Thyroid gland (tissue), 4 donors: ENCODE measurements around the gene PARD3B. TPM values are rescaled to one million over a fixed set of nuclear protein-coding genes. Genes with fewer than 3 reads are reported as not detected.
A peak's percentile ranks its signal among the peaks of the same experiment; 100 is the strongest.

Experiments
- DNase-seq, 2 donors: peaks; one replicate each; pipeline ENCODE4 v3.0.0-alpha.2; 2019
- H3K27ac ChIP-seq, 3 donors: fragments of 200-600 bp; sonication (generic); 1 replicate in 2 of 3; 2 replicates in 1 of 3; pipeline ENCODE4 v1.5.1; 2016 to 2019; ENCODE audit warnings: mild to moderate bottlenecking in 1 of 3, moderate library complexity in 1 of 3
- H3K27me3 ChIP-seq: fragments of 200-600 bp; sonication (generic); one replicate; pipeline ENCODE4 v1.5.1; 2019
- H3K36me3 ChIP-seq, 2 donors: fragments of 200-600 bp; sonication (generic); one replicate each; pipeline ENCODE4 v1.5.1; 2016 to 2019
- H3K4me1 ChIP-seq, 2 donors: fragments of 200-600 bp; sonication (generic); one replicate each; pipeline ENCODE4 v1.5.1; 2017 to 2019
- H3K4me3 ChIP-seq, 3 donors: fragments of 200-600 bp; sonication (generic); replicated peaks in 1 of 3; 1 replicate in 2 of 3; 2 replicates in 1 of 3; pipeline ENCODE4 v1.5.1; 2016; ENCODE audit warnings: mild to moderate bottlenecking in 1 of 3
- H3K9me3 ChIP-seq: fragments of 200-600 bp; sonication (generic); one replicate; pipeline ENCODE4 v1.5.1; 2017
- POLR2A ChIP-seq, 2 donors: fragments of 450-650 bp; IDR thresholded peaks; one replicate each; pipeline ENCODE4 v1.6.1; 2017; ENCODE audit warnings: antibody characterized with exemption in 2 of 2, mild to moderate bottlenecking in 2 of 2, moderate library complexity in 1 of 2
- WGBS, 2 donors: methylation state at CpG; one replicate each; pipeline ENCODE4 v1.1.5; 2017; 5-methylcytosine and 5-hydroxymethylcytosine counted together
- intact Hi-C: fragments of 100-400 bp; cut with DNase I; formaldehyde crosslinking; loops from one replicate; pipeline ENCODE4 v1.15.1; 2023
- total RNA-seq, 4 donors: library from RNA; depleted of rRNA; stranded (reverse); fragments of >200 nt; gene quantifications; one replicate each; pipeline ENCODE4 v1.2.3, GENCODE V29; 2016
- TF ChIP-seq, protein P1 (sequence below), 6 experiments: fragments of 200-600 bp in 3 of 6; fragments of 450-650 bp in 3 of 6; sonication (generic) in 3 of 6; IDR thresholded peaks; one replicate each; pipeline ENCODE4 v1.5.1; 2016 to 2019; ENCODE audit warnings: antibody characterized with exemption in 6 of 6, mild to moderate bottlenecking in 2 of 6, inconsistent platforms in 1 of 6, moderate library complexity in 1 of 6

The PARD3B gene
- total RNA-seq, 4 donors from 2014 or later: 27.0 to 43.4 (median 34.6) TPM

GRCh38 chr2:204615456-204615855, 70.2 kb downstream of the PARD3B start:
- H3K9me3 ChIP-seq: no peaks in the 10 kb centered on the region
- DNase-seq: no peak
- TF ChIP-seq, protein P1, sequence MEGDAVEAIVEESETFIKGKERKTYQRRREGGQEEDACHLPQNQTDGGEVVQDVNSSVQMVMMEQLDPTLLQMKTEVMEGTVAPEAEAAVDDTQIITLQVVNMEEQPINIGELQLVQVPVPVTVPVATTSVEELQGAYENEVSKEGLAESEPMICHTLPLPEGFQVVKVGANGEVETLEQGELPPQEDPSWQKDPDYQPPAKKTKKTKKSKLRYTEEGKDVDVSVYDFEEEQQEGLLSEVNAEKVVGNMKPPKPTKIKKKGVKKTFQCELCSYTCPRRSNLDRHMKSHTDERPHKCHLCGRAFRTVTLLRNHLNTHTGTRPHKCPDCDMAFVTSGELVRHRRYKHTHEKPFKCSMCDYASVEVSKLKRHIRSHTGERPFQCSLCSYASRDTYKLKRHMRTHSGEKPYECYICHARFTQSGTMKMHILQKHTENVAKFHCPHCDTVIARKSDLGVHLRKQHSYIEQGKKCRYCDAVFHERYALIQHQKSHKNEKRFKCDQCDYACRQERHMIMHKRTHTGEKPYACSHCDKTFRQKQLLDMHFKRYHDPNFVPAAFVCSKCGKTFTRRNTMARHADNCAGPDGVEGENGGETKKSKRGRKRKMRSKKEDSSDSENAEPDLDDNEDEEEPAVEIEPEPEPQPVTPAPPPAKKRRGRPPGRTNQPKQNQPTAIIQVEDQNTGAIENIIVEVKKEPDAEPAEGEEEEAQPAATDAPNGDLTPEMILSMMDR (IDR thresholded peaks at IDR 0.05): no peak
- no peak for TF ChIP-seq POLR2A (IDR thresholded peaks at IDR 0.05)
- 76 to 90% methylated on average over 4 of the region's 4 CpGs for WGBS, 2 donors
- no peak overlapping the region for H3K4me3 ChIP-seq
- no peaks in the 10 kb centered on the region for H3K4me1 ChIP-seq
- no peak overlapping the region for H3K27ac ChIP-seq
- H3K36me3 ChIP-seq: no peaks in the 10 kb centered on the region
- intact Hi-C loops: no loop called here
- no peaks in the 10 kb centered on the region for H3K27me3 ChIP-seq

- intact Hi-C loops: no loop called here
- Histone ChIP-seq H3K27me3 (no peaks in the 10 kb centered on the region), H3K27ac (no peak overlapping the region), H3K36me3 (no peaks in the 10 kb centered on the region), H3K4me1 (peaks cover 0 to 5% of the 10 kb centered on the region in 2 donors), H3K4me3 (no peak overlapping the region), H3K9me3 (no peaks in the 10 kb centered on the region)
- 78 to 79% methylated on average over 2 of the region's 2 CpGs for WGBS, 2 donors
- DNase-seq: no peak
- TF ChIP-seq, protein P1 (IDR thresholded peaks at IDR 0.05): peak in 2 of 6 experiments; percentile 8 to 16
- TF ChIP-seq POLR2A (IDR thresholded peaks at IDR 0.05): no peak
Observed at GRCh38 chr2:204625135-204625534, 79.9 kb downstream of the PARD3B start.

GRCh38 chr2:204628926-204629712, 83.8 kb downstream of the PARD3B start:
- no peaks in the 10 kb centered on the region for H3K27me3 ChIP-seq
- TF ChIP-seq, protein P1 (IDR thresholded peaks at IDR 0.05): no peak
- no peak for TF ChIP-seq POLR2A (IDR thresholded peaks at IDR 0.05)
- DNase-seq: no peak
- no peaks in the 10 kb centered on the region for H3K9me3 ChIP-seq
- no peaks in the 10 kb centered on the region for H3K36me3 ChIP-seq
- 37 to 38% methylated on average over 7 of the region's 7 CpGs for WGBS, 2 donors
- intact Hi-C loops: no loop called here
- no peak overlapping the region for H3K4me3 ChIP-seq
- no peak overlapping the region for H3K27ac ChIP-seq
- H3K4me1 ChIP-seq: peaks cover 0 to 5% of the 10 kb centered on the region in 2 donors

DNA sequence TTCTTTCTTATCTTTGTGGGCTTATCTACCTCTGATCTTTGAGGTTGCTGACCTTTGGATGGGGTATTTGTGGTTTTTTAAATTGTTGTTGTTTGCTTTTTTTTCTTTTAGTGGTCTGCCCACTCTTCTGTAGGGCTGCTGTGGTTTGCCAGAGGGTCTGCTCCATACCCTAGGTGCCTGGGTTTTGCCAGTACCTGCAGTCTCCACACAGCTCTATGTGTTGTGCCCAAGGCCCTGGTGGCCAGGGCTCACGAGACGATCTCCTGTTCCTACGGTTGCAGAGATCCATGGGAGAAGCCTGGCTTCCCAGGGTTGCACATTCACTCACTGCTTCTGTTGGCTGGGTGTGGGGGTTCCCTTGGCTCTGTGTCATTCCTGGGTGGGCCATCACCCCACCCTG, 87.1 kb downstream of the PARD3B start:
- no peak for DNase-seq
- TF ChIP-seq, protein P1 (IDR thresholded peaks at IDR 0.05): no peak
- no peak for TF ChIP-seq POLR2A (IDR thresholded peaks at IDR 0.05)
- H3K36me3 ChIP-seq: no peaks in the 10 kb centered on the region
- H3K27ac ChIP-seq: no peak overlapping the region
- H3K9me3 ChIP-seq: no peaks in the 10 kb centered on the region
- peaks cover 0 to 5% of the 10 kb centered on the region in 2 donors for H3K4me1 ChIP-seq
- intact Hi-C loops: no loop called here
- 92 to 96% methylated on average over 3 of the region's 3 CpGs for WGBS, 2 donors
- H3K4me3 ChIP-seq: no peak overlapping the region
- no peaks in the 10 kb centered on the region for H3K27me3 ChIP-seq

- H3K27me3 ChIP-seq: no peaks in the 10 kb centered on the region
- no peak for DNase-seq
- no peaks in the 10 kb centered on the region for H3K4me1 ChIP-seq
- H3K36me3 ChIP-seq: no peaks in the 10 kb centered on the region
- H3K4me3 ChIP-seq: no peak overlapping the region
- intact Hi-C loops: no loop called here
- no peaks in the 10 kb centered on the region for H3K9me3 ChIP-seq
- no peak overlapping the region for H3K27ac ChIP-seq
- TF ChIP-seq, protein P1 (IDR thresholded peaks at IDR 0.05): no peak
- TF ChIP-seq POLR2A (IDR thresholded peaks at IDR 0.05): no peak
- 98 to 99% methylated on average over 3 of the region's 3 CpGs for WGBS, 2 donors
Observed at GRCh38 chr2:204634564-204634963, 89.3 kb downstream of the PARD3B start.
